Activated CD8-positive, alpha-beta memory T cell treated with anti-CD3 and anti-CD28 coated beads for 36 hours (primary cell): Measurements from ENCODE around the gene LMF2. TPM values are rescaled to one million over a fixed set of nuclear protein-coding genes. Genes with fewer than 3 reads are reported as not detected.

Experiments
- CTCF ChIA-PET: fragments of 350-600 bp; sonication (Branson Sonifier 250); formaldehyde crosslinking; loops from one replicate; lab custom pipeline; 2021; ENCODE audit warnings: antibody characterized with exemption; lab: Charles Lee
- POLR2A ChIA-PET: fragments of 350-600 bp; sonication (Branson Sonifier 250); formaldehyde crosslinking; loops from one replicate; lab custom pipeline; 2021; ENCODE audit warnings: antibody characterized with exemption; lab: Charles Lee
- total RNA-seq, 2 experiments: library from RNA; stranded (reverse); gene quantifications; one replicate each; pipeline ENCODE4 v1.2.3, GENCODE V29; 2021

LMF2 gene
- 10 to 100 TPM; 78.2 to 78.4 TPM for total RNA-seq

- ChIA-PET POLR2A (interaction anchor here (0.5 to 4.7 kb wide), 15 partner anchors 15 to 263 kb away, joined by 3 to 69 read pairs (median 3); partner anchors contain the start of genes ADM2, SCO2, SYCE3 and TUBGCP6), CTCF (interaction anchor here (0.6 to 2.8 kb wide), 9 partner anchors 10 to 126 kb away, joined by 3 to 32 read pairs (median 4); partner anchors contain the start of genes SCO2 and SYCE3)
These were observed at the start of gene LMF2 for GRCh38 chr22:50507421-50507990. Gene LMF2, minus strand, starts transcription at chr22:50507702. Its CDS starts 27 bp downstream, at chr22:50507675.

DNA sequence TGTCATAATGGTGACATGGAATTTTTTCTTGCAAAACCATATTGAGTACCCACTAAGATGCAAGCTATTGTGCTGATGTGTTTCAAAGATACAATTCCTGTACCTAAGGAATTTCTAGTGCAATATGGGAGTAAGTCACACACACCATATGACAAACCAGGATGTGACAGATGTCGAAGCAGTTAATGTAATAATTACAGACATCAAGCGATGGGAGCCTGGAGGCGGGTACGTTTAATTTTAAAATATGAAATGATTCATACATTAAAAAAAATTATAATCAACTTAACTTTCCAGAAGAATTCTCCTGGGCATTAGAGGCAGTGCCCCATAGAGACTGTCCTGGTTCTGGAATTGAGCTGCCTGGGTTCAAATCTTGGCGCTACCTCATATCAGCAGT, 49.2 kb upstream of the LMF2 start:
- POLR2A ChIA-PET: interaction anchor here (0.6 to 1.0 kb wide), 2 partner anchors 10 to 31 kb away, joined by 3 read pairs; no protein-coding TSS in a partner anchor
- CTCF ChIA-PET: no interaction called here

DNA sequence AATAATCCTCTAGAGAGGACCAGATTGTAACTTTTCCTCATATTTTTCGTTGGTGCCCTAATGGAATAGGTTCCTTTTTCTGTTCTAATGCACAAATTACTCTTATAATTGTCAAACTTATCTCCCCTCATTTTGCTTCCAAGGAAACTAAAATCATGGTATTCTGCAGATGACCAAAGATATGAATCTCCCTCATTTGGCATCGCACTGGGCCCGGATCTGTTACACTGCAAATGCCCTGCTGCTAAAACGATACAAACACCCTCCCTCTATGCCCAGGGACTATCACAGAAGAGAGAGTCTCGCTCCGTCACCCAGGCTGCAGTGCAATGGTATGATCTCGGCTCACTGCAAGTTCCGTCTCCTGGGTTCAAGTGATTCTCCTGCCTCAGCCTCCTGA, 45.8 kb upstream of the LMF2 start:
- ChIA-PET CTCF (interaction anchor here (0.6 to 1.0 kb wide), 2 partner anchors 9 to 63 kb away, joined by 3 to 4 read pairs; partner anchors contain the start of gene SYCE3), POLR2A (no interaction called here)

DNA sequence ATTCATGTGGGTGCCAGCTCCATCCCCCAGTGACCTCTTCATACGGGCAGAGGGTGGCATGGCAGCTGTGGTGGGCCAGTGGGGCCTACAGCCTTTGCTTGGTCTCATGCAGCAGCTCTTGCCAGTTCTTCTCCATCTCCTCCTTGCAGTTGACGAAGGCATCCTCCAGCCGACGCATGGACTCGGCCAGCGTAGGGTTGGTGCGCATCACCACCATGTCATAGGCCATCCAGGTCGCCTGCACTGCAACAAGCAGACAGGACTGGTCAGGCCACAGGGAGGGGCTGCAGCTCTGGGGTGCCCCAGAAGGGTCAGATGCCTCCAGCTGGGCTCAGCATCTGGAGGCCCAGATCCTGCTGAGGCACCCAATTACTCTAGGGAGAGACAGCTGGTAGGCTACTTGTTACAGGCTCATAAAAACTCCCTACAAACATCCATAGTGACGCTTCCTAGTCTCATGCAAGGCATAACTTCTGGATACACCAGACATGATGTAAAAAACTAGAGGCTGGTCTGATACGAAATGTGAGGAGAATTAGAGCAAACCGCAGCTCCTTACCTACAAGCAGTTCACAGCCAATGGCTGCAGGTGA, 43.8 kb upstream of the LMF2 start:
- POLR2A ChIA-PET: no interaction called here
- CTCF ChIA-PET: interaction anchor here (0.6 to 5.3 kb wide), 7 partner anchors 11 to 307 kb away, joined by 3 to 38 read pairs (median 3); partner anchors contain the start of genes SCO2 and SYCE3

GRCh38 chr22:50550395-50550794, 42.9 kb upstream of the LMF2 start:
- POLR2A ChIA-PET: interaction anchor here (0.6 to 1.1 kb wide), 3 partner anchors 25 to 129 kb away, joined by 3 to 4 read pairs (median 3); partner anchors contain the start of gene SCO2
- CTCF ChIA-PET: interaction anchor here (0.6 to 5.3 kb wide), 7 partner anchors 10 to 306 kb away, joined by 3 to 38 read pairs (median 3); partner anchors contain the start of genes SCO2 and SYCE3

- ChIA-PET POLR2A (interaction anchor here (0.8 to 2.5 kb wide), 10 partner anchors 10 to 207 kb away, joined by 3 to 36 read pairs (median 5); partner anchors contain the start of genes ARSA, CHKB, LMF2 and NCAPH2), CTCF (interaction anchor here (0.6 to 5.3 kb wide), 9 partner anchors 8 to 72 kb away, joined by 3 to 38 read pairs (median 6); partner anchors contain the start of genes SCO2 and SYCE3)
These were observed 41.7 kb upstream of the LMF2 start for GRCh38 chr22:50548921-50549790.

DNA sequence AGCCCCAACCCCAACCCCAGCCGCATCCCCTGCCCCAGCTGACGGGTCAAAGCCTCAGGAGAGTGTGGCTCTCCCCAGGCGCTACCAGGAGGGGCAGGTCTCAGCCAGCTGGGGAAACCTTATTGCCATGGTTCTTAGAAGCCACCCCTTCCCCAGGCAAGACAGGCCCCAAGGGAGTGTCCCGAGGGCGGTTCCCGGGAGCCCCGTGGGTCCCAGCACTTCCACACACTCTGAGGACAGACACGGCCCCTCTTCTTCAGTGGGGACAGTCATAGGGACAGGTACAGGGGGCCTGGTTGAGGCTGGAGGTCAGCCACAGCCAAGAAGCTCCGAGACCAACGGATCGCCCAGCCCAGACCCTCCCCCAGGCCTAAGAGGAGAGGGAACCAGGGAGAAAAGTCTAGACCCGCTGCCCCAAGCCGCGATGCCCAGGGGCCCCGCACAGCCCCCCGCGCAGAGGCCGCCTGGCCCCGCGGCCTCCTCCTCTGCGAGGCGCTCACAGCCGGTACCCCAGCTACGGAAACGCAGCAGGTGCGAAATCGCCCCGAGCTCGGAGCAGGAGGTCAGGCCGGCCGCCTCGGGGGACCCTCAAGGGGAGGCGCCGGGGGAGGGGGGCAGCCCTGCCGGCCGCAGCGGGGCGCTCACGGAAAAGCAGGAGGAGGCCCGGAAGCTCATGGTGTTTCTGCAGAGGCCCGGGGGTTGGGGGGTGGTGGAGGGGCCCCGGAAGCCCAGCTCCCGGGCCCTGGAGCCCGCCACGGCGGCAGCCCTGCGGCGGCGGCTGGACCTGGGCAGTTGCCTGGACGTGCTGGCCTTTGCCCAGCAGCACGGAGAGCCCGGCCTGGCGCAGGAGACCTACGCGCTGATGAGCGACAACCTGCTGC, 40.8 kb upstream of the LMF2 start:
- ChIA-PET CTCF (interaction anchor here (1.0 to 5.3 kb wide), 9 partner anchors 9 to 80 kb away, joined by 3 to 38 read pairs (median 5); partner anchors contain the start of genes ARSA, SCO2 and SYCE3), POLR2A (interaction anchor here (0.8 to 2.5 kb wide), 12 partner anchors 9 to 206 kb away, joined by 3 to 36 read pairs (median 5); partner anchors contain the start of genes ARSA, CHKB, LMF2 and NCAPH2)

DNA sequence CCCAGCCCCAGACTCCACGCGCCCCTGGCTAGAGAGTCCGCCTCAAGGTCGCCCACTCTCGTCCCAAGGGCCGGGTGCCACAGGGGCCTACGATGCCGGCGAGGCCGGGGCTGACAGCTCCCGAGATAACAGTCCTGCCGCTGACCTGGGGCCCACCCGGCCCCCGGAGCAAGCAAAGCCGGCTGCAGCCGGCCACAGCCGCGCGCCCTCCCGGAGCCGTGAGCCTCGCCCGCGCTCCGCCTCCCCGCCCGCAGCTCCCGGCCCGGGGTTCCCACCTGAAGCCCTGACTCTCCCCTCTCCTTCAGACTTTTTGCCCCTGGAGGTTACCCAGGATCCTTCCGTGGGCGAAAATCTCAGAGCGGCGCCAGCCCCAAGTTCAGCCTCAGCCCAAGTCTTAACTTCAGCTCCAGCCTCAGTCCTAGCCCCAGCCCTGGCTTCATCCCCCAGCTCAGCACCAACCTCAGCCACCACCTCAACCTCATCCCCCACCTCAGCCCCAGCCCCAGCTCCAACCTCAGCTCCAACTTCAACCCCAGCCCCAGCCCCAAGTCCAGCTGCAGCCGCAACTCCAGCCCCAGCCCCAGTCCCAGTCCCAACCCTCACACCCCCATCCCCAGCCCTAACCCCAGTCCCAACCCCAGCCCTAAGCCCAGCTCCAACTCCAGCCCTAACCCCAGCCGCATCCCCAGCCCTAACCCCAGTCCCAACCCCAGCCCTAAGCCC, 39.9 kb upstream of the LMF2 start:
- CTCF ChIA-PET: interaction anchor here (1.0 to 5.3 kb wide), 8 partner anchors 8 to 80 kb away, joined by 3 to 38 read pairs (median 5); partner anchors contain the start of genes ARSA, SCO2 and SYCE3
- POLR2A ChIA-PET: interaction anchor here (0.9 to 2.5 kb wide), 8 partner anchors 8 to 74 kb away, joined by 3 to 36 read pairs (median 10); partner anchors contain the start of genes CHKB, LMF2, NCAPH2 and SCO2

GRCh38 chr22:50546326-50547262, 39.1 kb upstream of the LMF2 start:
- CTCF ChIA-PET: interaction anchor here (0.9 to 5.3 kb wide), 6 partner anchors 9 to 74 kb away, joined by 3 to 38 read pairs (median 6); partner anchors contain the start of genes SCO2 and SYCE3

DNA sequence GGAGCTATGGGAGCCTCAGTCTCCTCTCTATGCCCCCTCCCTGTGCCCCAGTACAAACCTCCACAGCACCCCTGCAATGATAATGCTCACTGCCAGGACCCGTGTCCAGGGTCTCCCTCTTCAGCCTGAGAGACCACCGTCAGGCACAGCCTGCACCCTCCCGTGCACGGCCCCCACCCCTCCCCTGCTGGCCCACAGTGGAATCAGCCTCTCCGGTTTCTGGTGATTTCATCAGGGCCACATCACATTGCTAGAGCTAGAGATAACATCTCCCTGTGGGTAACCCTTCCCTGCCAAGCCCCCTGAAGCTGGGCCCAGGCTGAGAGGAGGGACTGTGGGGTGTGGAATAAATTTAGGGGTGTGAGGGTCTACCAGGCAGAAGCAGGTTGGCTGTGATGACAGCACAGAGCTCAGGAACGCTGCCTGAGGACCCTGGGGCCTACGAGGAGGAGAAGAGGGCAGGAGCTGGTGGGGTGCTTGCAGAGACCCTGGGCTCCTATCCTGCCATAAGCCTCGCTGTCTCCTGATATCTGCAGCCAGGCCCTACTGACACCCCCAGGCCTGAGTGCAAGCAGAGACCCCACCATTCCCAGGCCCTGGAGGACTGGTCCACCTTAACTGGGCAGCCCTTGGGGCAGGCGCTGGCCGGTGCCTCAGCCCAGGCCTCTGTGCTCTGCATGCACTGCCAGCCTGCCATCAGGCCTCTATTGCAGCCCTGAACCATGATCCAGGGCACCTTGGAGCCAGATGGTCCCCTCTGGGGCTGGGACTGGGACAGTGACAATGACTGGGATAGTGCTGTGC, 38.2 kb upstream of the LMF2 start, which contains the start of gene KLHDC7B:
Gene KLHDC7B, plus strand, starts transcription at position 378 of the 804 bp plus-strand sequence. Its CDS starts 345 bp downstream, at position 723.
- CTCF ChIA-PET: interaction anchor here (0.6 to 2.9 kb wide), 6 partner anchors 10 to 83 kb away, joined by 3 to 14 read pairs (median 4); partner anchors contain the start of genes SCO2 and SYCE3
- POLR2A ChIA-PET: interaction anchor here (0.7 to 1.8 kb wide), 4 partner anchors 14 to 20 kb away, joined by 3 to 12 read pairs (median 10); partner anchors contain the start of genes SCO2 and SYCE3

More at GRCh38 chr22:50546326-50547262, 39.1 kb upstream of the LMF2 start:
- POLR2A ChIA-PET: interaction anchor here (1.5 to 2.4 kb wide), 4 partner anchors 15 to 36 kb away, joined by 7 to 16 read pairs (median 11); partner anchors contain the start of genes CHKB and SCO2

DNA sequence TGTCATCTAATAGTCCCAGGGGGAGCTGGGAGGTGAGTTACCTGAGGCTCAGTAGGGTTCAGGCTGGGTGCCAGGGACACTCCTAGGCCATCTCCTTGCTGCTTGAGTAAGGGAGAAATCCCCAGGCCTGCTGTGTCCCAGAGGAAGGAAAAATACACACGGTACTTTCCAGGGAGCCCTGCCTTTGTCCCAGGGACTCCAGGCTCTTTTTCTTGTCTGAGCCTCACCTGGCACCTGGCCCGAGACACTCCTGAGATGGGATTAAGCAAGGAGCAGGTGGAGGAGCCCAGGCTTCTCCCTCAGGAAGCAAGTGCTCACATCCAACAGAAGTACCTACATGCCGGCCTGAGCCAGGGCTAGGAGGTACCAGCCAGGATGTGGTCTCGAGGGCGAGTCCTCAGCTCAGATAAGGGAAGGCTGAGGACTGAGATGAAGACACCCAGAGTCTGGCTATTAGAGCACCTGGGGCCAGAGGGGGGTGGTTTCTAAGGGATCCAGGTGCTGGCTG, 37.3 kb upstream of the LMF2 start:
- POLR2A ChIA-PET: interaction anchor here (1.0 to 1.8 kb wide), 3 partner anchors 13 to 19 kb away, joined by 4 to 10 read pairs (median 10); partner anchors contain the start of genes SCO2 and SYCE3
- CTCF ChIA-PET: interaction anchor here (0.9 to 2.9 kb wide), 5 partner anchors 16 to 84 kb away, joined by 3 to 14 read pairs (median 4); partner anchors contain the start of genes SCO2 and SYCE3

GRCh38 chr22:50544078-50544745, 36.7 kb upstream of the LMF2 start:
- ChIA-PET CTCF (interaction anchor here (0.9 to 2.9 kb wide), 4 partner anchors 16 to 76 kb away, joined by 4 to 14 read pairs (median 7); partner anchors contain the start of genes SCO2 and SYCE3), POLR2A (interaction anchor here (1.0 to 1.8 kb wide), 3 partner anchors 13 to 19 kb away, joined by 4 to 10 read pairs (median 10); partner anchors contain the start of genes SCO2 and SYCE3)

- POLR2A ChIA-PET: interaction anchor here (0.5 to 5.7 kb wide), 2 partner anchors 14 to 78 kb away, joined by 3 to 93 read pairs; partner anchors contain the start of genes SCO2 and TYMP
- CTCF ChIA-PET: interaction anchor here (0.9 to 1.5 kb wide), 3 partner anchors 17 to 79 kb away, joined by 3 to 7 read pairs (median 4); partner anchors contain the start of genes SCO2 and SYCE3
These were observed 35.0 kb upstream of the LMF2 start for GRCh38 chr22:50542416-50542927.
